ENCODE measurements around the gene FOXC1. TPM values are rescaled to one million over a fixed set of nuclear protein-coding genes. Genes with fewer than 3 reads are reported as not detected.

Gene FOXC1
- under 1 TPM; 0.05 to 0.07 TPM for total RNA-seq

- Mint-ChIP-seq H3K27ac (no peak within 1 kb of the TSS), H3K27me3 (peaks cover 61% of the 10 kb centered on the region), H3K9me3 (no peaks in the 10 kb centered on the region), H3K4me1 (ENCODE audit: low read depth) (peaks cover 50% of the 10 kb centered on the region), H3K4me3 (peak within 1 kb of the TSS; percentile 59), H3K36me3 (peaks cover 6% of the 10 kb centered on the region)
- ChIA-PET CTCF (interaction anchor here (0.6 to 1.3 kb wide), 4 partner anchors 14 to 744 kb away, joined by 3 to 5 read pairs (median 4); no protein-coding TSS in a partner anchor), POLR2A (no interaction called here)
- intact Hi-C loops (cut with micrococcal nuclease): loop anchor here (5.0 to 10.0 kb wide), 4 partner anchors 85 to 577 kb away; partner anchors contain the start of genes FOXF2 and FOXQ1
- DNase-seq: peak; percentile 65
These were observed at the start of gene FOXC1 for GRCh38 chr6:1609648-1610496. Gene FOXC1, plus strand, starts transcription at chr6:1609915. Its CDS starts 531 bp downstream, at chr6:1610446.

- intact Hi-C loops (cut with micrococcal nuclease): no loop called here
- H3K9me3 Mint-ChIP-seq: no peaks in the 10 kb centered on the region
- H3K27me3 Mint-ChIP-seq: peaks cover 7% of the 10 kb centered on the region
- peaks cover 4% of the 10 kb centered on the region for H3K4me1 Mint-ChIP-seq (ENCODE audit: low read depth)
- no peaks in the 10 kb centered on the region for H3K36me3 Mint-ChIP-seq
- POLR2A ChIA-PET: no interaction called here
- no peak overlapping the region for H3K27ac Mint-ChIP-seq
- no peak overlapping the region for H3K4me3 Mint-ChIP-seq
- CTCF ChIA-PET: interaction anchor here (3.3 kb wide), 1 partner anchor 8 kb away, joined by 12 read pairs; no protein-coding TSS in a partner anchor
- DNase-seq: no peak
These were observed 49.2 kb upstream of the FOXC1 start for GRCh38 chr6:1560281-1561058.

- Mint-ChIP-seq H3K4me3 (no peak overlapping the region), H3K27me3 (peaks cover 2% of the 10 kb centered on the region), H3K9me3 (no peaks in the 10 kb centered on the region), H3K27ac (no peak overlapping the region), H3K36me3 (no peaks in the 10 kb centered on the region), H3K4me1 (ENCODE audit: low read depth) (no peaks in the 10 kb centered on the region)
- intact Hi-C loops (cut with micrococcal nuclease): no loop called here
- POLR2A ChIA-PET: no interaction called here
- CTCF ChIA-PET: interaction anchor here (0.7 to 3.3 kb wide), 4 partner anchors 9 to 1073 kb away, joined by 3 to 12 read pairs (median 3); no protein-coding TSS in a partner anchor
- DNase-seq: no peak
These were observed 48.4 kb upstream of the FOXC1 start for GRCh38 chr6:1561355-1561754.

GRCh38 chr6:1562171-1562955, 47.4 kb upstream of the FOXC1 start:
- no peak overlapping the region for H3K27ac Mint-ChIP-seq
- peaks cover 1% of the 10 kb centered on the region for H3K27me3 Mint-ChIP-seq
- no peaks in the 10 kb centered on the region for H3K4me1 Mint-ChIP-seq (ENCODE audit: low read depth)
- no peak for DNase-seq
- no peak overlapping the region for H3K4me3 Mint-ChIP-seq
- POLR2A ChIA-PET: no interaction called here
- H3K36me3 Mint-ChIP-seq: no peaks in the 10 kb centered on the region
- intact Hi-C loops (cut with micrococcal nuclease): no loop called here
- CTCF ChIA-PET: interaction anchor here (1.4 to 3.3 kb wide), 3 partner anchors 10 to 1072 kb away, joined by 3 to 12 read pairs (median 8); no protein-coding TSS in a partner anchor
- H3K9me3 Mint-ChIP-seq: no peaks in the 10 kb centered on the region

GRCh38 chr6:1569377-1569776, 40.3 kb upstream of the FOXC1 start:
- Mint-ChIP-seq H3K36me3 (peaks cover 7% of the 10 kb centered on the region), H3K27ac (no peak overlapping the region), H3K4me3 (no peak overlapping the region), H3K27me3 (peaks cover 8% of the 10 kb centered on the region), H3K4me1 (ENCODE audit: low read depth) (no peaks in the 10 kb centered on the region), H3K9me3 (peaks cover 23% of the 10 kb centered on the region)
- intact Hi-C loops (cut with micrococcal nuclease): no loop called here
- no peak for DNase-seq
- POLR2A ChIA-PET: no interaction called here
- CTCF ChIA-PET: interaction anchor here (0.6 kb wide), 1 partner anchor 42 kb away, joined by 3 read pairs; no protein-coding TSS in a partner anchor

- no peak overlapping the region for H3K4me3 Mint-ChIP-seq
- no peak overlapping the region for H3K27ac Mint-ChIP-seq
- intact Hi-C loops (cut with micrococcal nuclease): no loop called here
- no peaks in the 10 kb centered on the region for H3K4me1 Mint-ChIP-seq (ENCODE audit: low read depth)
- peaks cover 7% of the 10 kb centered on the region for H3K36me3 Mint-ChIP-seq
- DNase-seq: no peak
- H3K9me3 Mint-ChIP-seq: peaks cover 23% of the 10 kb centered on the region
- peaks cover 14% of the 10 kb centered on the region for H3K27me3 Mint-ChIP-seq
- ChIA-PET CTCF (no interaction called here), POLR2A (no interaction called here)
These were observed 38.9 kb upstream of the FOXC1 start for GRCh38 chr6:1570848-1571247.

- H3K36me3 Mint-ChIP-seq: peaks cover 7% of the 10 kb centered on the region
- no peak overlapping the region for H3K4me3 Mint-ChIP-seq
- peaks cover 16% of the 10 kb centered on the region for H3K27me3 Mint-ChIP-seq
- H3K4me1 Mint-ChIP-seq (ENCODE audit: low read depth): no peaks in the 10 kb centered on the region
- ChIA-PET POLR2A (no interaction called here), CTCF (interaction anchor here (0.9 to 1.7 kb wide), 2 partner anchors 20 to 23 kb away, joined by 3 to 6 read pairs; no protein-coding TSS in a partner anchor)
- intact Hi-C loops (cut with micrococcal nuclease): no loop called here
- H3K9me3 Mint-ChIP-seq: peaks cover 23% of the 10 kb centered on the region
- DNase-seq: no peak
- H3K27ac Mint-ChIP-seq: no peak overlapping the region
These were observed 36.8 kb upstream of the FOXC1 start for GRCh38 chr6:1572892-1573291.

GRCh38 chr6:1574083-1574761, 35.5 kb upstream of the FOXC1 start:
- DNase-seq: no peak
- Mint-ChIP-seq H3K27me3 (peaks cover 18% of the 10 kb centered on the region), H3K9me3 (peaks cover 23% of the 10 kb centered on the region), H3K27ac (no peak overlapping the region), H3K36me3 (peaks cover 7% of the 10 kb centered on the region), H3K4me1 (ENCODE audit: low read depth) (no peaks in the 10 kb centered on the region), H3K4me3 (no peak overlapping the region)
- POLR2A ChIA-PET: no interaction called here
- CTCF ChIA-PET: interaction anchor here (1.2 to 1.8 kb wide), 2 partner anchors 19 to 22 kb away, joined by 4 read pairs; no protein-coding TSS in a partner anchor
- intact Hi-C loops (cut with micrococcal nuclease): no loop called here

GRCh38 chr6:1574890-1575209, 34.9 kb upstream of the FOXC1 start:
- no peak overlapping the region for H3K27ac Mint-ChIP-seq
- no peak for DNase-seq
- H3K36me3 Mint-ChIP-seq: peaks cover 7% of the 10 kb centered on the region
- H3K4me1 Mint-ChIP-seq (ENCODE audit: low read depth): no peaks in the 10 kb centered on the region
- peaks cover 18% of the 10 kb centered on the region for H3K27me3 Mint-ChIP-seq
- POLR2A ChIA-PET: no interaction called here
- CTCF ChIA-PET: interaction anchor here (1.2 to 1.8 kb wide), 2 partner anchors 20 to 23 kb away, joined by 4 read pairs; no protein-coding TSS in a partner anchor
- H3K4me3 Mint-ChIP-seq: no peak overlapping the region
- intact Hi-C loops (cut with micrococcal nuclease): no loop called here
- peaks cover 23% of the 10 kb centered on the region for H3K9me3 Mint-ChIP-seq

- Mint-ChIP-seq H3K27ac (no peak overlapping the region), H3K27me3 (peaks cover 18% of the 10 kb centered on the region), H3K4me1 (ENCODE audit: low read depth) (no peaks in the 10 kb centered on the region), H3K4me3 (no peak overlapping the region), H3K36me3 (peaks cover 7% of the 10 kb centered on the region), H3K9me3 (peaks cover 18% of the 10 kb centered on the region)
- POLR2A ChIA-PET: no interaction called here
- DNase-seq: no peak
- CTCF ChIA-PET: interaction anchor here (1.8 kb wide), 1 partner anchor 20 kb away, joined by 4 read pairs; no protein-coding TSS in a partner anchor
- intact Hi-C loops (cut with micrococcal nuclease): no loop called here
These were observed 34.3 kb upstream of the FOXC1 start for GRCh38 chr6:1575210-1576041.

GRCh38 chr6:1576166-1576565, 33.5 kb upstream of the FOXC1 start:
- Mint-ChIP-seq H3K36me3 (peaks cover 2% of the 10 kb centered on the region), H3K27ac (no peak overlapping the region), H3K4me1 (ENCODE audit: low read depth) (no peaks in the 10 kb centered on the region), H3K27me3 (peaks cover 16% of the 10 kb centered on the region), H3K4me3 (no peak overlapping the region), H3K9me3 (peaks cover 10% of the 10 kb centered on the region)
- intact Hi-C loops (cut with micrococcal nuclease): no loop called here
- ChIA-PET CTCF (no interaction called here), POLR2A (no interaction called here)
- no peak for DNase-seq

Data from activated CD4-positive, alpha-beta memory T cell treated with anti-CD3 and anti-CD28 coated beads for 36 hours (primary cell).